K562 (cell line): Measurements from ENCODE around the gene NFKB2. TPM values are rescaled to one million over a fixed set of nuclear protein-coding genes. Genes with fewer than 3 reads are reported as not detected.

Experiments used
- ATAC-seq: fragments of 200-7000 bp; cut with Tn5 transposase; 3 replicates; pipeline ENCODE4 v1.9.1; 2020; ENCODE audit warnings: moderate library complexity
- BruUV-seq: library from RNA; stranded (reverse); fragments of 400-500 nt; replicated peaks from 2 replicates; lab custom pipeline; 2021; lab: Mats Ljungman, UMichigan
- CTCF ChIA-PET: fragments of 300-600 bp; formaldehyde crosslinking; extraction: SDS; loops from one replicate; lab custom pipeline; 2021; ENCODE audit warnings: low intra/inter-chr PET ratio; lab: Yijun Ruan, JAX
- POLR2A ChIA-PET: fragments of 300-600, 350-650 bp; sonication (Branson Sonifier 250); formaldehyde crosslinking; extraction: SDS; loops from one replicate; lab custom pipeline; 2021; ENCODE audit warnings: antibody characterized with exemption, inconsistent platforms; lab: Yijun Ruan, JAX
- DNase-seq, 4 experiments: peaks; one replicate each; pipeline versions ENCODE4 v3.0.0 to v3.0.0-alpha.2; 2011 to 2018; ENCODE audit warnings: low spot score in 3 of 4, mixed read lengths in 3 of 4; ENCODE audit errors: extremely low read depth in 1 of 4
- FAIRE-seq: peaks from 2 replicates; lab custom pipeline; 2011; peaks lifted over from hg19 to GRCh38; lab: Jason Lieb, UNC
- H2AFZ ChIP-seq: 2 replicates; pipeline ENCODE4 v1.6.0; 2011; ENCODE audit warnings: low read depth, low read length, control low read depth, inconsistent platforms
- H3K27ac ChIP-seq: fragments of 200-600 bp; 3 replicates; pipeline ENCODE4 v1.8.0; 2011; ENCODE audit warnings: low read depth, mild to moderate bottlenecking, control low read depth, inconsistent platforms, low read length, moderate library complexity, mixed read lengths; ENCODE audit errors: extremely low read depth
- H3K27me3 ChIP-seq, 2 experiments: fragments of 300-600 bp in 1 of 2; 2 replicates in 1 of 2; 3 replicates in 1 of 2; pipeline versions ENCODE4 v1.6.0 to v1.8.0; 2011; ENCODE audit warnings: inconsistent platforms in 2 of 2, low read length in 2 of 2, mild to moderate bottlenecking in 1 of 2, mixed read lengths in 1 of 2, moderate library complexity in 1 of 2; ENCODE audit not compliant: control insufficient read depth in 2 of 2, insufficient read depth in 2 of 2
- H3K36me3 ChIP-seq: fragments of 300-600 bp; 3 replicates; pipeline ENCODE4 v1.8.0; 2011; ENCODE audit warnings: mild to moderate bottlenecking, low read length, inconsistent platforms; ENCODE audit not compliant: control insufficient read depth, insufficient read depth
- H3K4me1 ChIP-seq, 2 experiments: fragments of 200-600 bp in 1 of 2; replicated peaks in 1 of 2; 2 replicates in 1 of 2; 3 replicates in 1 of 2; pipeline versions ENCODE4 v1.5.1 to v1.8.0; 2011; ENCODE audit warnings: inconsistent platforms in 2 of 2, low read length in 2 of 2, mild to moderate bottlenecking in 1 of 2, mixed read lengths in 1 of 2, moderate library complexity in 1 of 2; ENCODE audit not compliant: control insufficient read depth in 2 of 2, insufficient read depth in 2 of 2
- H3K4me2 ChIP-seq: 2 replicates; pipeline ENCODE4 v1.6.1; 2011; ENCODE audit warnings: low read length, control low read depth, inconsistent platforms, mixed read lengths; ENCODE audit not compliant: insufficient read depth
- H3K4me3 ChIP-seq: fragments of 200-600 bp; sonication (generic), shearing (Covaris generic); 2 replicates; pipeline ENCODE4 v1.5.1; 2016; ENCODE audit warnings: control low read depth, inconsistent platforms
- H3K79me2 ChIP-seq: fragments of 200-600 bp; 3 replicates; pipeline ENCODE4 v1.8.0; 2011; ENCODE audit warnings: low read length, inconsistent platforms; ENCODE audit not compliant: control insufficient read depth, insufficient read depth
- H3K9ac ChIP-seq, 2 experiments: 2 replicates each; pipeline versions ENCODE4 v1.6.0 to v1.6.1; 2011; ENCODE audit warnings: low read depth in 2 of 2, low read length in 2 of 2, control low read depth in 1 of 2, inconsistent platforms in 1 of 2, mild to moderate bottlenecking in 1 of 2, mixed read lengths in 1 of 2; ENCODE audit not compliant: insufficient read depth in 1 of 2
- H3K9me1 ChIP-seq: one replicate; pipeline ENCODE4 v1.6.0; 2011; ENCODE audit warnings: inconsistent platforms, mild to moderate bottlenecking, low read length, moderate library complexity; ENCODE audit not compliant: control insufficient read depth, insufficient read depth
- H3K9me3 ChIP-seq: replicated peaks from 2 replicates; pipeline ENCODE4 v1.5.1; 2011; ENCODE audit warnings: low read depth, low read length, inconsistent platforms; ENCODE audit not compliant: control insufficient read depth, insufficient read depth
- H4K20me1 ChIP-seq: replicated peaks from 2 replicates; pipeline ENCODE4 v1.6.1; 2011; ENCODE audit warnings: low read length, inconsistent platforms, mixed read lengths; ENCODE audit not compliant: control insufficient read depth, insufficient read depth
- ADNP ChIP-seq: fragments of 200-800 bp; sonication (Bioruptor generic); IDR thresholded peaks from 2 replicates; pipeline ENCODE4 v1.6.1; 2016; ENCODE audit warnings: missing genetic modification characterization, missing compliant biosample characterization
- BCOR ChIP-seq: fragments of 450-650 bp; IDR thresholded peaks from 2 replicates; pipeline ENCODE4 v1.6.1; 2016
- BMI1 ChIP-seq: fragments of 150-350 bp; IDR thresholded peaks from 2 replicates; pipeline ENCODE4 v1.6.1; 2014; ENCODE audit warnings: low read length
- EP400 ChIP-seq: fragments of 450-650 bp; IDR thresholded peaks from 2 replicates; pipeline ENCODE4 v1.6.1; 2017; ENCODE audit warnings: antibody characterized with exemption, mild to moderate bottlenecking, moderate library complexity
- ESRRB ChIP-seq: fragments of 250-450 bp; sonication (Bioruptor Pico); IDR thresholded peaks from 2 replicates; pipeline ENCODE4 v1.5.0; 2020; ENCODE audit warnings: mild to moderate bottlenecking, moderate library complexity, borderline replicate concordance
- ETV1 ChIP-seq: fragments of 450-650 bp; conservative IDR thresholded peaks from 2 replicates; pipeline ENCODE4 v1.6.1; 2016; ENCODE audit warnings: missing genetic modification characterization, control low read depth, low read depth, missing compliant biosample characterization
- HDGF ChIP-seq: fragments of 450-650 bp; IDR thresholded peaks from 2 replicates; pipeline ENCODE4 v1.6.1; 2016
- KAT7 ChIP-seq: sonication (generic); formaldehyde crosslinking; IDR thresholded peaks from 2 replicates; pipeline ENCODE4 v1.8.0; 2022; ENCODE audit warnings: missing genetic modification reagents, mild to moderate bottlenecking, borderline replicate concordance
- KDM1A ChIP-seq, 2 experiments: fragments of 450-650 bp; IDR thresholded peaks; 2 replicates each; pipeline ENCODE4 v1.6.1; 2016; ENCODE audit warnings: mild to moderate bottlenecking in 2 of 2
- KLF1 ChIP-seq: fragments of 450-650 bp; IDR thresholded peaks from 2 replicates; pipeline ENCODE4 v1.6.1; 2016; ENCODE audit warnings: missing genetic modification characterization, missing compliant biosample characterization
- MTA2 ChIP-seq: fragments of 450-650 bp; IDR thresholded peaks from 2 replicates; pipeline ENCODE4 v1.6.1; 2016; ENCODE audit warnings: low read depth
- NCOA2 ChIP-seq, 2 experiments: fragments of 450-650 bp; IDR thresholded peaks; 2 replicates each; pipeline ENCODE4 v1.6.1; 2018; ENCODE audit warnings: mild to moderate bottlenecking in 2 of 2, moderate library complexity in 1 of 2; ENCODE audit not compliant: partially characterized antibody in 2 of 2
- PHF8 ChIP-seq: fragments of 200-600 bp; sonication (generic); IDR thresholded peaks from 2 replicates; pipeline ENCODE4 v1.6.1; 2012; ENCODE audit warnings: mixed run types, mild to moderate bottlenecking, inconsistent platforms, low read length, moderate library complexity, borderline replicate concordance
- RBM25 ChIP-seq: fragments of 200-400 bp; formaldehyde crosslinking; IDR thresholded peaks from 2 replicates; pipeline ENCODE4 v1.6.1; 2018; ENCODE audit warnings: low read length, low read depth, moderate library complexity; ENCODE audit not compliant: severe bottlenecking
- TFAM ChIP-seq: fragments of 250-450 bp; sonication (Bioruptor Pico); conservative IDR thresholded peaks from 2 replicates; pipeline ENCODE4 v1.5.0; 2021; ENCODE audit warnings: mild to moderate bottlenecking, moderate library complexity
- ZFP91 ChIP-seq: sonication (generic); formaldehyde crosslinking; IDR thresholded peaks from 2 replicates; pipeline ENCODE4 v1.8.0; 2022; ENCODE audit warnings: mild to moderate bottlenecking, missing genetic modification reagents
- WGBS: fragments of 100-300 bp; shearing (Covaris generic); methylation state at CpG from one replicate; pipeline ENCODE4 v1.1.6; 2016; ENCODE audit warnings: low coverage, mixed read lengths; ENCODE audit not compliant: insufficient coverage; ENCODE audit errors: missing lambda C conversion rate; 5-methylcytosine and 5-hydroxymethylcytosine counted together
- in situ Hi-C: fragments of 300-500 bp; cut with MboI; formaldehyde crosslinking; loops from 4 replicates; pipeline ENCODE4 v1.15.0; 2018; ENCODE audit warnings: inconsistent platforms, mixed read lengths
- intact Hi-C: fragments of 100-400 bp; cut with micrococcal nuclease; formaldehyde crosslinking; loops from 2 replicates; pipeline ENCODE4 v1.14.2; 2022
- polyA plus RNA-seq, 8 experiments: library from polyadenylated mRNA; depleted of rRNA in 4 of 8; stranded (reverse) in 5 of 8; unstranded in 3 of 8; fragments of >200 nt; fragmentation: Nextera tagmentation in 2 of 8; fragmentation: Illumina TruSeq in 1 of 8; extraction: Ambion mirVana in 2 of 8; extraction: Trizol in 1 of 8; gene quantifications; 2 replicates each; pipeline versions ENCODE4 v1.2.1 to v1.2.3, GENCODE V29; 2011 to 2014; ENCODE audit warnings: inconsistent platforms in 1 of 8, missing spikeins in 1 of 8
- total RNA-seq, 7 experiments: library from RNA; depleted of rRNA in 6 of 7; stranded (reverse); fragments of >200 nt in 6 of 7; fragmentation: Illumina TruSeq in 2 of 7; extraction: Trizol in 2 of 7; gene quantifications; 2 replicates each; pipeline versions ENCODE4 v1.2.1 to v1.2.3, GENCODE V29; 2011 to 2021; ENCODE audit warnings: low replicate concordance in 1 of 7

NFKB2 gene
- total and polyA plus RNA-seq, 9 of the 15 experiments (the other 6 are each of a cell fraction or from before 2014, with no cell fraction given): 0.07 to 20.3 (median 7.9) TPM

- Histone ChIP-seq H4K20me1 (peaks cover 4% of the 10 kb centered on the region), H3K36me3 (peaks cover 16% of the 10 kb centered on the region; the same call in 2 of the 3 replicates), H3K27me3 (no peaks in the 10 kb centered on the region), H3K9ac (peak overlapping the region; percentile 66 to 82; a peak in 3 of 4 replicates), H3K27ac (peak overlapping the region; percentile 88), H3K4me1 (peaks cover 27 to 45% of the 10 kb centered on the region in 2 experiments), H3K9me3 (no peaks in the 10 kb centered on the region), H3K4me2 (peak overlapping the region; percentile 90), H3K4me3 (peak overlapping the region; percentile 80), H3K79me2 (peaks cover 52% of the 10 kb centered on the region), H3K9me1 (no peaks in the 10 kb centered on the region), H2AFZ (peak overlapping the region; percentile 69)
- TF ChIP-seq EP400 (no peak), ADNP (tag) (0 out of 2 replicates have a peak, but pooled peaks have one; percentile 33), ZFP91 (no peak), BCOR (peak; percentile 67), ETV1 (tag) (no peak), KDM1A (IDR thresholded peaks at IDR 0.05) (peak; percentile 49 to 59; a peak in 3 of 4 replicates), ESRRB (no peak), TFAM (CRISPR knock-in tag) (no peak), HDGF (0 out of 2 replicates have a peak, but pooled peaks have one; percentile 52), KLF1 (tag) (no peak), MTA2 (no peak), PHF8 (peak; percentile 8; the same call in 1 of the 2 replicates), BMI1 (no peak), KAT7 (CRISPR knock-in tag) (no peak), NCOA2 (IDR thresholded peaks at IDR 0.05; ENCODE audit: partially characterized antibody in 2 of 2) (no peak), RBM25 (peak; percentile 60)
- ChIA-PET POLR2A (interaction anchor here (0.8 to 3.3 kb wide), 6 partner anchors 9 to 71 kb away, joined by 4 to 34 read pairs (median 6); partner anchors contain the start of genes C10orf95 and FBXL15), CTCF (no interaction called here)
- FAIRE-seq (no peak), DNase-seq (no peak), ATAC-seq (no peak)
- WGBS: 6% methylated on average over 5 of the region's 5 CpGs
- BruUV-seq: no TSS peak
- in situ Hi-C loops: loop anchor here (25.0 kb wide), 1 partner anchor 598 kb away; the partner anchor contains the start of gene KCNIP2
- intact Hi-C loops: no loop called here
Observed at GRCh38 chr10:102435133-102435497, 39.6 kb downstream of the NFKB2 start.
